ENCODE results near the gene SELENOM. TPM values are rescaled to one million over a fixed set of nuclear protein-coding genes. Genes with fewer than 3 reads are reported as not detected.

SELENOM gene
- polyA plus RNA-seq, 1 experiment: 89.0 TPM

DNA sequence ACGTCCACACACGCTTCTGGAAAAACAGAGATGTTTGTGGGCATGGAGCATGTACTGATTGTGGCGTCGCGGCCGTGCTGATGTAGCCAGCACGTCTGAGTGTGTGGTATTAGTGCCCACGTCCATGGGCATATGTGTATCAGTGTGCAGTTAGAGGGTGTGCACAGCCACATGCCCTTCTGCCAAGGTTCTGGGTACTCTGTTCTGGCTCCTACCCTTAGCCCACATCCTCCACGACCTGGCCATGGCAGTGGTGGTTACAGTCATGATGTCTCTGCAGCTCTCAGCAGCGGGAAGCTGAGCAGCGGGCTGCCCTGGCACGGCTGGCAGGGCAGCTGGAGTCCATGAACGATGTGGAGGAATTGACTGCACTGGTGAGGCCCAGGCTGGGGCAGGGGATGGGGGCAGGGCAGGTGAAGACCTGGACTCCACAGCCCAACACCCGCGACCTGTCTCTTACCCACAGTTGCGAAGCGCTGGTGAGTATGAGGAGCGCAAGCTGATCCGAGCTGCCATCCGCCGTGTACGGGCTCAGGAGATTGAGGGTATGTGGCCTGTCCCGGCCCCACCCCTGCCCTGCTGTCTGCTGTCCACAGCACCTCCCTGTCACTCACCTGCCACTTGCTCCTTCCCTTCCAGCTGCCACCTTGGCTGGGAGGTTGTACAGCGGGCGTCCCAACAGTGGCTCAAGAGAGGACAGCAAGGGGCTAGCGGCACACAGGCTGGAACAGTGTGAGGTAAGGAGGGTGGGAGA is 19.0 kb downstream of the SELENOM start:
- TF ChIP-seq, protein P1, sequence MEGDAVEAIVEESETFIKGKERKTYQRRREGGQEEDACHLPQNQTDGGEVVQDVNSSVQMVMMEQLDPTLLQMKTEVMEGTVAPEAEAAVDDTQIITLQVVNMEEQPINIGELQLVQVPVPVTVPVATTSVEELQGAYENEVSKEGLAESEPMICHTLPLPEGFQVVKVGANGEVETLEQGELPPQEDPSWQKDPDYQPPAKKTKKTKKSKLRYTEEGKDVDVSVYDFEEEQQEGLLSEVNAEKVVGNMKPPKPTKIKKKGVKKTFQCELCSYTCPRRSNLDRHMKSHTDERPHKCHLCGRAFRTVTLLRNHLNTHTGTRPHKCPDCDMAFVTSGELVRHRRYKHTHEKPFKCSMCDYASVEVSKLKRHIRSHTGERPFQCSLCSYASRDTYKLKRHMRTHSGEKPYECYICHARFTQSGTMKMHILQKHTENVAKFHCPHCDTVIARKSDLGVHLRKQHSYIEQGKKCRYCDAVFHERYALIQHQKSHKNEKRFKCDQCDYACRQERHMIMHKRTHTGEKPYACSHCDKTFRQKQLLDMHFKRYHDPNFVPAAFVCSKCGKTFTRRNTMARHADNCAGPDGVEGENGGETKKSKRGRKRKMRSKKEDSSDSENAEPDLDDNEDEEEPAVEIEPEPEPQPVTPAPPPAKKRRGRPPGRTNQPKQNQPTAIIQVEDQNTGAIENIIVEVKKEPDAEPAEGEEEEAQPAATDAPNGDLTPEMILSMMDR (IDR thresholded peaks at IDR 0.05; ENCODE audit: low read depth, low read length): no peak
- Histone ChIP-seq H3K9me3 (ENCODE audit: control insufficient read depth, insufficient read depth, low read length) (no peaks in the 10 kb centered on the region; the same call in 1 of the 2 replicates), H3K4me3 (ENCODE audit: low read depth, low read length) (no peak overlapping the region), H3K27me3 (ENCODE audit: control insufficient read depth, insufficient read depth, low read length) (no peaks in the 10 kb centered on the region), H3K27ac (ENCODE audit: low read depth, low read length) (no peak overlapping the region)
- POLR2A ChIA-PET: interaction anchor here (0.7 kb wide), 1 partner anchor 13 kb away, joined by 3 read pairs; no protein-coding TSS in a partner anchor
- CTCF ChIA-PET: interaction anchor here (1.0 to 8.6 kb wide), 3 partner anchors 60 to 143 kb away, joined by 5 to 85 read pairs (median 7); no protein-coding TSS in a partner anchor
- DNase-seq (ENCODE audit: low read depth, low spot score): no peak

DNA sequence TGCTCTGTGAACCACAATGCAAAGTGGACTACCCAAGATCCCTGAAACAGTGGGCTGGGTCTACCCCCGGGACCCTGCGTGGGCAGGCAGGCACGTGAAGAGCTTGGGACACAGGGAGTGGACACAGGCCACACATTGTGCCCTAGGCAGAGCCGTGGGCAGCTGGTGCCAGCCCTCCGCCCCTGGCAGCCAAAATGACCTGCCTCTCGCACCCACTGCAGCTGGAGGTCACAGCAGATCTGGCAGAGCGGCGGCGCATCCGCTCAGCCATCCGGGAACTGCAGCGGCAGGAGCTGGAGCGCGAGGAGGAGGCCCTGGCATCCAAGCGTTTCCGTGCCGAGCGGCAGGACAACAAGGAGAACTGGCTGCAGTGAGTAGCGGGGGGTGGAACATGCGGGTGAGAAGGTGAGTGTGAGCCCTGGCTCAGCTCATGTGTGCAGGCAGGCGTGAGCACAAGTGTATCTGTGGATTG is 19.6 kb downstream of the SELENOM start:
- no peak overlapping the region for H3K4me3 ChIP-seq (ENCODE audit: low read depth, low read length)
- no peaks in the 10 kb centered on the region for H3K27me3 ChIP-seq (ENCODE audit: control insufficient read depth, insufficient read depth, low read length)
- TF ChIP-seq, protein P1 (IDR thresholded peaks at IDR 0.05; ENCODE audit: low read depth, low read length): no peak
- ChIA-PET CTCF (interaction anchor here (0.5 to 8.6 kb wide), 4 partner anchors 61 to 142 kb away, joined by 3 to 85 read pairs (median 6); no protein-coding TSS in a partner anchor), POLR2A (no interaction called here)
- no peak for DNase-seq (ENCODE audit: low read depth, low spot score)
- no peaks in the 10 kb centered on the region; the same call in 1 of the 2 replicates for H3K9me3 ChIP-seq (ENCODE audit: control insufficient read depth, insufficient read depth, low read length)
- H3K27ac ChIP-seq (ENCODE audit: low read depth, low read length): no peak overlapping the region

DNA sequence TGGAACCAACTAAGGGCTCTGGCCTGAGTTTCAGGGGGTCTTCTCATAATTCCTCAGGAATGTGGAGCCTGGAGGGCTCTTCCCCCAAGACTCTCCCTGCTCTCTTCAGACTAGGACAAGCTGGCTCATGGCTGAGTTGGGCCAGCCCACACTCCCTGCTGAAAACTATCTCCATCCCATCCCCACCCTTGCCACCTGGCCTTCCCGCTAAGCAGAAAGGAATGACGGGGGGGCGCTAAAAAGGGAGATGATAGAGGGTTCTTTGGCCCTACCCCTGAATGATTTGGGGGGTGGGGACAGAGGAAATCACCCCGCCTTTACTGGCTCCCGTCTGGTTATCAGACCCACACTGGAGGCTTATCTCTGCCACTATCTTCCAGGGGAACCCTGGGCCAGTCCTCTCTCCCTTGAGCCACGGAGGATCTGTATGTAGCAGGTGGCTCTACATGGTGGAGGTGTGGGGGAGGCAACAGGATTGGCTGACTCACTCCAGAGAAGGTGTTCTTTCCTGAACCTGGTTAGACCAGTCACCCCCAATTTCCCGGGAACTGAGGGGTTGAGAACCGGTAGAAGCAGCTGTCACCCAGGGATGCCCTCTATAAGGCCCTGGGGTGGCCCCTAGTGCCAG is 20.6 kb downstream of the SELENOM start:
- Histone ChIP-seq H3K27me3 (ENCODE audit: control insufficient read depth, insufficient read depth, low read length) (no peaks in the 10 kb centered on the region), H3K27ac (ENCODE audit: low read depth, low read length) (peak overlapping the region; percentile 47), H3K9me3 (ENCODE audit: control insufficient read depth, insufficient read depth, low read length) (no peaks in the 10 kb centered on the region; the same call in 1 of the 2 replicates), H3K4me3 (ENCODE audit: low read depth, low read length) (no peak overlapping the region)
- POLR2A ChIA-PET: no interaction called here
- CTCF ChIA-PET: interaction anchor here (0.5 to 8.6 kb wide), 6 partner anchors 64 to 326 kb away, joined by 3 to 85 read pairs (median 4); partner anchors contain the start of genes MORC2 and TUG1
- DNase-seq (ENCODE audit: low read depth, low spot score): no peak
- TF ChIP-seq, protein P1 (IDR thresholded peaks at IDR 0.05; ENCODE audit: low read depth, low read length): no peak

DNA sequence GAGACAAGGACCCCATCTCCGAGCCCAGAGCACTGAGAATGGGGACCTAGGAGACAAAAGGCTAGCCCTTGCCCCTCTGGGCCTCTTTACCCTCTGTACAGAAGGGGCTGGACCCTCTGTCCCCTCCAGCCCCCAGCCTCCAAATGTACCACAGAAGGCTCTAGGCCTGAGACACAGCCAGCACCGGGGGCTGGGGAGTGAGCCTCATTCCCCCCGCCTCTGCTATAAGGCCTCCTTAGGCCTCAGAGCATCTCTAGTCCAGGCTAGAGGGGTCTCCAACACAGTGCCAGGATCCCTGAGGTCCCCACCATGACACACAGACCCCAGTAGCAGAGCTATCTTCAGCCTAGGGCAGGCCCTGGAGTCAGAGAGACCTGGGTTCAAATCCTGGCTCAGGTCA is 21.4 kb downstream of the SELENOM start:
- ChIA-PET CTCF (interaction anchor here (0.6 to 8.6 kb wide), 8 partner anchors 22 to 166 kb away, joined by 3 to 85 read pairs (median 10); partner anchors contain the start of genes MORC2, SELENOM and TUG1), POLR2A (interaction anchor here (6.3 kb wide), 1 partner anchor 117 kb away, joined by 94 read pairs; the partner anchor contains the start of genes MORC2 and TUG1)
- H3K9me3 ChIP-seq (ENCODE audit: control insufficient read depth, insufficient read depth, low read length): no peaks in the 10 kb centered on the region; the same call in 1 of the 2 replicates
- H3K27me3 ChIP-seq (ENCODE audit: control insufficient read depth, insufficient read depth, low read length): no peaks in the 10 kb centered on the region
- H3K4me3 ChIP-seq (ENCODE audit: low read depth, low read length): no peak overlapping the region
- TF ChIP-seq, protein P1 (IDR thresholded peaks at IDR 0.05; ENCODE audit: low read depth, low read length): no peak
- H3K27ac ChIP-seq (ENCODE audit: low read depth, low read length): peak overlapping the region; percentile 47
- no peak for DNase-seq (ENCODE audit: low read depth, low spot score)
